SJSA1 (cell line): ENCODE results near the gene DPEP2. TPM values are rescaled to one million over a fixed set of nuclear protein-coding genes. Genes with fewer than 3 reads are reported as not detected.
"Not testable (repeated sequence)": the region's sequence is repeated elsewhere in the genome, so short reads cannot be mapped to it uniquely, and the experiment has no call there.

Experiments used
- DNase-seq, 2 experiments: peaks; one replicate each; pipeline ENCODE4 v3.0.0-alpha.2; 2015 to 2020; ENCODE audit warnings: low spot score in 2 of 2, low read depth in 1 of 2
- H3K27ac ChIP-seq: fragments of 250-450 bp; sonication (Bioruptor Pico); 2 replicates; pipeline ENCODE4 v1.5.1; 2020; ENCODE audit warnings: mild to moderate bottlenecking, moderate library complexity
- H3K27me3 ChIP-seq: fragments of 250-450 bp; sonication (Bioruptor Pico); replicated peaks from 2 replicates; pipeline ENCODE4 v1.5.1; 2020; ENCODE audit warnings: mild to moderate bottlenecking, moderate library complexity
- H3K36me3 ChIP-seq: fragments of 250-450 bp; sonication (Bioruptor Pico); 2 replicates; pipeline ENCODE4 v1.5.1; 2020; ENCODE audit warnings: mild to moderate bottlenecking
- H3K4me1 ChIP-seq: fragments of 250-450 bp; sonication (Bioruptor Pico); replicated peaks from 2 replicates; pipeline ENCODE4 v1.6.1; 2021; ENCODE audit warnings: mild to moderate bottlenecking
- H3K4me3 ChIP-seq: fragments of 250-450 bp; sonication (Bioruptor Pico); 2 replicates; pipeline ENCODE4 v1.5.1; 2020; ENCODE audit warnings: mild to moderate bottlenecking
- H3K9me3 ChIP-seq: fragments of 250-450 bp; sonication (Bioruptor Pico); replicated peaks from 2 replicates; pipeline ENCODE4 v1.5.1; 2020; ENCODE audit warnings: mild to moderate bottlenecking
- total RNA-seq: library from RNA; depleted of rRNA; stranded (reverse); fragments of >200 nt; shearing (Covaris generic); gene quantifications from 2 replicates; pipeline ENCODE4 v1.2.3, GENCODE V29; 2014

The DPEP2 gene
- total RNA-seq, 1 experiment from 2014 or later, result 0.18 TPM

- Histone ChIP-seq H3K4me3 (peak overlapping the region; percentile 93), H3K4me1 (peaks cover 20% of the 10 kb centered on the region), H3K27ac (peak overlapping the region; percentile 72), H3K9me3 (no peaks in the 10 kb centered on the region), H3K27me3 (no peaks in the 10 kb centered on the region), H3K36me3 (peaks cover 37% of the 10 kb centered on the region)
- no peak for DNase-seq
Observed at GRCh38 chr16:68022278-68022727, 23.0 kb upstream of the DPEP2 start.

- no peaks in the 10 kb centered on the region for H3K27me3 ChIP-seq
- H3K9me3 ChIP-seq, result no peaks in the 10 kb centered on the region
- peaks cover 22% of the 10 kb centered on the region for H3K4me1 ChIP-seq
- H3K27ac ChIP-seq, result no peak overlapping the region
- DNase-seq, result no peak
- no peak overlapping the region for H3K4me3 ChIP-seq
- H3K36me3 ChIP-seq, result peaks cover 36% of the 10 kb centered on the region
Observed at GRCh38 chr16:68021490-68021889, 22.2 kb upstream of the DPEP2 start.

GRCh38 chr16:68019167-68019680 lies 19.9 kb upstream of the DPEP2 start:
- DNase-seq, result no peak
- Histone ChIP-seq H3K4me3 (no peak overlapping the region), H3K27ac (no peak overlapping the region), H3K9me3 (no peaks in the 10 kb centered on the region), H3K27me3 (no peaks in the 10 kb centered on the region), H3K36me3 (peaks cover 27% of the 10 kb centered on the region), H3K4me1 (peaks cover 22% of the 10 kb centered on the region)

GRCh38 chr16:68015681-68016080 lies 16.4 kb upstream of the DPEP2 start, which contains the start of gene DPEP2NB:
Gene DPEP2NB, minus strand, starts transcription at chr16:68015911. Its CDS starts 141 bp downstream, at chr16:68015770.
- Histone ChIP-seq H3K27me3 (no peaks in the 10 kb centered on the region), H3K36me3 (no peaks in the 10 kb centered on the region), H3K9me3 (no peaks in the 10 kb centered on the region), H3K27ac (no peak within 1 kb of the TSS), H3K4me3 (no peak within 1 kb of the TSS), H3K4me1 (peaks cover 4% of the 10 kb centered on the region; the same call in 1 of the 2 replicates)
- no peak for DNase-seq

GRCh38 chr16:68013440-68013839 lies 14.2 kb upstream of the DPEP2 start:
- Histone ChIP-seq H3K4me1 (peaks cover 4% of the 10 kb centered on the region; the same call in 1 of the 2 replicates), H3K27me3 (no peaks in the 10 kb centered on the region), H3K9me3 (no peaks in the 10 kb centered on the region), H3K4me3 (no peak overlapping the region), H3K36me3 (no peaks in the 10 kb centered on the region), H3K27ac (no peak overlapping the region)
- DNase-seq, result no peak

GRCh38 chr16:68009872-68010271 lies 10.6 kb upstream of the DPEP2 start:
- H3K4me3 ChIP-seq, H3K36me3 ChIP-seq, H3K4me1 ChIP-seq, H3K9me3 ChIP-seq, DNase-seq, H3K27ac ChIP-seq, H3K27me3 ChIP-seq: not testable (repeated sequence)

GRCh38 chr16:68009157-68009735 lies 10.0 kb upstream of the DPEP2 start:
- Histone ChIP-seq H3K9me3 (no peaks in the 10 kb centered on the region), H3K27ac (no peak overlapping the region), H3K4me3 (no peak overlapping the region), H3K36me3 (no peaks in the 10 kb centered on the region), H3K27me3 (no peaks in the 10 kb centered on the region), H3K4me1 (no peaks in the 10 kb centered on the region)
- DNase-seq, result no peak

GRCh38 chr16:68005786-68006286 lies 6.6 kb upstream of the DPEP2 start:
- no peaks in the 10 kb centered on the region; the same call in 1 of the 2 replicates for H3K4me1 ChIP-seq

GRCh38 chr16:68005211-68005610 lies 5.9 kb upstream of the DPEP2 start:
- H3K27me3 ChIP-seq, result no peaks in the 10 kb centered on the region
- H3K27ac ChIP-seq, result no peak overlapping the region
- no peak for DNase-seq
- H3K4me1 ChIP-seq, result peaks cover 6% of the 10 kb centered on the region
- H3K9me3 ChIP-seq, result no peaks in the 10 kb centered on the region
- no peak overlapping the region for H3K4me3 ChIP-seq
- H3K36me3 ChIP-seq, result no peaks in the 10 kb centered on the region

More at GRCh38 chr16:68005786-68006286, 6.6 kb upstream of the DPEP2 start:
- Histone ChIP-seq H3K4me3 (no peak overlapping the region), H3K27me3 (no peaks in the 10 kb centered on the region), H3K27ac (no peak overlapping the region), H3K36me3 (no peaks in the 10 kb centered on the region), H3K9me3 (no peaks in the 10 kb centered on the region)
- DNase-seq, result no peak

GRCh38 chr16:68003031-68003430 lies 3.7 kb upstream of the DPEP2 start:
- no peak for DNase-seq
- H3K27ac ChIP-seq, result no peak overlapping the region
- H3K36me3 ChIP-seq, result no peaks in the 10 kb centered on the region
- no peaks in the 10 kb centered on the region for H3K9me3 ChIP-seq
- peaks cover 9% of the 10 kb centered on the region for H3K4me1 ChIP-seq
- no peaks in the 10 kb centered on the region for H3K27me3 ChIP-seq
- H3K4me3 ChIP-seq, result no peak overlapping the region

GRCh38 chr16:68000450-68000849 lies 1.2 kb upstream of the DPEP2 start:
- Histone ChIP-seq H3K27ac (no peak overlapping the region), H3K4me1 (peaks cover 9% of the 10 kb centered on the region), H3K9me3 (no peaks in the 10 kb centered on the region), H3K36me3 (no peaks in the 10 kb centered on the region), H3K27me3 (no peaks in the 10 kb centered on the region), H3K4me3 (no peak overlapping the region)
- DNase-seq, result no peak

GRCh38 chr16:67999985-68000384 lies 701 bp upstream of the DPEP2 start:
- Histone ChIP-seq H3K4me3 (no peak overlapping the region), H3K27ac (no peak overlapping the region), H3K27me3 (no peaks in the 10 kb centered on the region), H3K9me3 (no peaks in the 10 kb centered on the region), H3K36me3 (no peaks in the 10 kb centered on the region), H3K4me1 (peaks cover 9% of the 10 kb centered on the region)
- DNase-seq, result no peak

- not testable (repeated sequence) for DNase-seq, H3K27ac ChIP-seq, H3K36me3 ChIP-seq, H3K9me3 ChIP-seq, H3K27me3 ChIP-seq, H3K4me3 ChIP-seq
- peaks cover 13% of the 10 kb centered on the region for H3K4me1 ChIP-seq
Observed at GRCh38 chr16:67998231-67998778, 979 bp downstream of the DPEP2 start.

GRCh38 chr16:67996666-67997065 lies 2.6 kb downstream of the DPEP2 start:
- Histone ChIP-seq H3K4me3 (no peak overlapping the region), H3K27ac (no peak overlapping the region), H3K27me3 (no peaks in the 10 kb centered on the region), H3K9me3 (no peaks in the 10 kb centered on the region), H3K4me1 (peaks cover 17% of the 10 kb centered on the region), H3K36me3 (no peaks in the 10 kb centered on the region)
- no peak for DNase-seq
